Activated CD4-positive, CD25-positive, alpha-beta regulatory T cell treated with anti-CD3 and anti-CD28 coated beads, Interleukin-2, amount 50 U/mL, for 16 hours (primary cell): ENCODE measurements around the gene PSAP.

Experiments used
- DNase-seq: peaks from one replicate; pipeline ENCODE4 v3.0.0-alpha.2; 2020; ENCODE audit warnings: low read depth, low spot score

The PSAP gene

DNA sequence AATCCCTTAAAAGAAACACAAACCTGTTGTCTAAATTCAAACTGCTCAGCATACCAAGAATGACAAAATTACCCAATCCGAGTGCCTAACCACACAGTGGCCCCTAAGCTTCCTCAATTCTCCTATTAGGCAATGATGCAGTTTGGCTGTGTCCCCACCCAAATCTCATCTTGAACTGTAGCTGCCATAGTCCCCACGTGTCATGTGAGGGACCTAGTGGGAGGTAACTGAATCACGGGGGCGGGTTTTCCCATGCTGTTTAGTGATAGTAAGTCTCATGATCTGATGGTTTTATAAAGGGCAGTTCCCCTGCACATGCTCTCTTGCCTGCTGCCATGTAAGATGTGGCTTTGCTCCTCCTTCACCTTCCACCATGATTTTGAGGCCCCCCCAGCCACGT lies 21.9 kb downstream of the PSAP start:
- no peak for DNase-seq

DNA sequence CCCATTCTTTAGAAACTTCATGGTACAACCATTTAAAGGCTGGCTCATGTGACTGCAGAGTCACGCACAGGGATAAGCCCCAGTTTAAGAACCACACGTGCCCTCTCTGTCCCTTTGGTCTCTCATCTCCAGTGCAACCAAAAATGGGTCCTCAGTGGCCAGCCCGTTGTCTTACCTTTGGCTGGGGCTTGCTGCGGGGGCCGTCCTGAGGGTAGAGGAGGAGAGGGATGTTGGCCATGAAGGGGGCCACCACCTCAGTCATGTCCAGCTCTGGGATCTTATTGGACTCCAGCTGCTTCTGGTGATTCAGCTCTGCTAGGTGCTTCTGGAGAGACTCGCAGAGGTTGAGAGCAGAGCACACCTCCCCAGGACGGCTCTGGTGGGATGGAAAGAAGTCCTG lies 22.3 kb downstream of the PSAP start:
- DNase-seq, result no peak

DNA sequence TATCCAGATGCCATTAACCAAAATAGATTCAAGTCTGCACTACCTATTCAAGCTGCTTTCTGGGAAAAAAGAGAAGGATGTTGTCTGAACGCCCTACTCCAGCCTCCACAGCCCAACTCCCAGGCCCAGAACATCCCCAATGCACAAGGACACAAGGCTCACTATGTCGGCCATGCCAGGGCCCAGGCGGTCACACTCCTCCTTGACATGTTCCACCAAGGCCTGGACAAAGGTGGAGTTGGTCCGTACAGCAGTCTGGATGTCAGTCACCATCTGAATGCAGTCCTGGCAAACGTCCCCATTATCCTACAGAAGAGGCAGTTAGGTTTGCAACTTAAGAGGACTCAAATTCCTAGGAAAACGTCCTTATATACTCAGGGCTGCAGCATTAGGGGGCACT lies 23.2 kb downstream of the PSAP start:
- no peak for DNase-seq

DNA sequence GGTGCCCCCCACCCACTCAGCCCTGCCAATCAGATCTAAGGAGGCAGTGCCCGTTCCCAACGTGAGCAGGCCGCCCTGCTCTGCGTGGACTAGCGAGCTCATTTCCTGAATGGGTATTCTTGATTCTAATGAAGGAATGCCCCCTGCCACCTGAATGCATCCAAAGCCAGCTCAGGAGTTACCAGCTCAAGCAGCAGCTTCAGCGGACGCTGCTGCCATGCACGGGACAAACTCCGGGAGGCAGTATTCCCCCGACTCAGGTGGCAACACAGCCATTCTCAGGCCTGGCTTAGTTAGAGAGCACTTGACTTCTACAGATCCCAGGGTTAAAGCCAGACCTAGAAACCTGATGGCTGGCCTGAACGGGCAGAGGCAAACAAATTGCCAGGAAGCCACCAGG lies 25.8 kb downstream of the PSAP start:
- no peak for DNase-seq

DNA sequence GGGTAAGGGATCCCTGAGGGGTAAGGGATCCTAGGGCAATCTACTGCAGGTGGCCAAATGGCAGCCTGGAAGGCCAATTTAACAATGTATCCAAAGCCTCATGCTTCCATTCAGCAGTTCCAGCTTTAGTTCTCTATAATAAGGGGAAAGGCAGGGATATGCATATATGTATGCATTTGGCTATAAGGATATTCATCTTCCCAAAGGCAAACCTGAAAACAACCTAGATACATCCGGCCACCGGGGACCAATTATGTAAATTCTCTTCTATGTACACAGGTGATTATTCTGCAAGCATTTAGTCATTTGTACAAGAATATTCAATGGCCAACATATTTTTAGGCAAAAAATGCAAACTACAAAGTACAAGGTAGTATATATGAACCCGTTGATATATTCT lies 26.7 kb downstream of the PSAP start:
- no peak for DNase-seq

DNA sequence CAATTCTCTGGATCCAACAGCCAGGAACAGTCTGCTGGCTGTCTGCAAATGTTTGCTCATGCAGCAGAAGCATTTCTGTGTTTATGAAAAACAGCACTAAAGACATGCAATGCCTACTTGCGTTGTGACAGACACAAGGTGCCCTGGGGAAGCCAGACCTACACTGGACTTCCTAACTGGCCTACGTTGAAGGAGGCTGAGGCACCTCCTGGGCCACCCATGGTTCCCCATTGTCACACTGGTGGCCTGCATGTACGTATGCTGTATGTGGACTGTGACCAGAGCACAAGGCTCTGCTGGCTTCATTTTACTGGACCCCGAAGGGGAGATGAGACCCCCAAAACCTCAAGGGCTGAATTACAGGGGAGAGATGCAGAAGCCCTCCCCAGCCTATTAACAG lies 27.7 kb downstream of the PSAP start:
- no peak for DNase-seq

DNA sequence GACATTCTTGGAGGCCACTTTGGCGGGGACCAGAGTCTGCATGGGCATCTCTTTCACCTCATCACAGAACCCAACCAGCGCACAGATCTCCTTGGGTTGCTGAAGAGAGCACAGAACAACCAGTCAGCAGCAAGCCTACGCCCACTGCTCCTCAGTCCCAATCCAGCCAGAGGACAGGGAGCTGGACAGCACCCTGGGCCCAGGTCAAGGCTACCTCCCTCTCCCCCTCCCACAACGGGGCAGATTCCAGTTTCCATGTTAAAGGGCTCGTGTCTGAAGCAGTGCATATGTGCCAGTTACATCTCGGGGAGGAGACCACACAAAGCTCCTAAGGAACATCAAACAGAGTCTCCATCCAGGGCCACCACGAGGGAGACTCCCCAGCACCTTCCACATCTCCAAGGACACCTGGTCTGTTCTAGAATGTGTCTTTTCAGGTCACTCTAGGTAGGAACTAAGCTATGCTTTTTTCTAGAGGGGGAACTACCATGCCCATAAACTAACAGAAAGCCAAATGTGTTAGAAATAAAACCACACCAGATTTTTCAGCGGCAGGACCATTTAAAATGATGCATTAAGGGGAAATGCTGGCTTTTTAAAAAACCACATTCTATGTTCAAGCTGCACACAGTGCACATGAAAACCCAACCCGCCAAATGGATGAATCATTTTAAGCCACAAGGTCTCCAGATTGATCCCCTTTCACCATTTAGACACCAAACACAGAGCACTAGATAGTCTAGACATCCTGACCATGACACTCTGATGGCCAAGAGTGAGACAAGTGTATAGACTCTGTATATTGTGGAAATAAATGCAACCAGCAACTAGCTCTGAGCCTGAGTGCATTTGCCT lies 28.9 kb downstream of the PSAP start:
- no peak for DNase-seq

DNA sequence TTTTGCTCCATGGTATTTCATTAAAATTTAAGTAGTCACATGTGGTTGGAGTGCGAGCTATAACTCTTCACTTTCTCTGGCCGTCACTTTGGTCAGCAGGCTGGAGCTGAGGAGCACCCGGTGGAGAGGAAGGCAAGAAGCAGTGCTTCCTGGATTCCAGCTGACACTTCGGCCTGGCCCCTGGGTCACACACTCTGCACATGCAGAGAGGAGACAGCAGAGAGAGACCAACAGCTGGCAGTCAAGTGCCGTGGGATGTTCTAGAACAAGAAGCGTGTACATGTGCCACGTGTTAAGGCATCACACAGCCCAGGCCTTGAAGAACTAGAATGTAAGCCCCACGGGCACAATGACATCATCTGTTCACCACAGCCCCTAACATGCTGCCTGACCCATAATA lies 30.1 kb downstream of the PSAP start:
- no peak for DNase-seq

DNA sequence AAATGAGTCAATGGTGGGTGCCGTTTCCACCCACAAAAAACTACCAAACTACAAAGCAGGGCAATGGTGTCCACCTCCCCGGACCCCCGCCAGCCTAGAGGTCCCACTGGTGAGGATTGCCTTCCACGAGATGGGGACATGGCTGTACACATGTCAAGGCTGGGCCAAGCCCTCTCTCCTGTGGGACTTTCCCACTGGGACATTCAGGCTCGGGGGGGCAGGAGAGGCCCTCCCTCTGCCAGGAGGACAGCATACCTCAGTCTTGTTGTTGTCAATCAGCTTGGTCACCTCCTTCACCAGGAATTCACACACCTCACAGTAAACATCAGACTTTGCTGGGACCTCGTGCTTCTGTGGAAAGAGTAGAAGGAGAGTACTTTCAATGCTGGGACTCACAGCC lies 31.1 kb downstream of the PSAP start:
- DNase-seq, result no peak

DNA sequence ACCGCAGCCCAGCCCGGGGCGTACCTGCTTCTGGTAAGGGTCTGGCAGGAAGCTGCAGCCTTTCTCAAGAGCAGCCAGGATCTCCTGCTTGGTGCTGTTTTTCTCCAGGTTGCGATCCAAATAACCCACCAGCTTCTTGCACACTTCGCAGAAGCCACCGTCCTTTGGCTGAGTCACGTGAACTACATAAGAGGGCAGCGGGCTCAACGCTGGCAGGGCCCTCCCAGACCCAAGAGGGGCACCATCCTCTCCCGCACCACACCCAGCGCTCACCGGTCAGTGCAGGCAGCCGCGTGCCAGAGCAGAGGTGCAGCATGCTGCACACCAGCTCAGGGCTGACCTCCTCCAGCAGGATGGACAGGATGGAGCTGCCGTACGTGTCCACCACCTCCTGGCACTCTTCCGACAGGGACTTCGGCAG lies 31.6 kb downstream of the PSAP start:
- DNase-seq, result no peak

DNA sequence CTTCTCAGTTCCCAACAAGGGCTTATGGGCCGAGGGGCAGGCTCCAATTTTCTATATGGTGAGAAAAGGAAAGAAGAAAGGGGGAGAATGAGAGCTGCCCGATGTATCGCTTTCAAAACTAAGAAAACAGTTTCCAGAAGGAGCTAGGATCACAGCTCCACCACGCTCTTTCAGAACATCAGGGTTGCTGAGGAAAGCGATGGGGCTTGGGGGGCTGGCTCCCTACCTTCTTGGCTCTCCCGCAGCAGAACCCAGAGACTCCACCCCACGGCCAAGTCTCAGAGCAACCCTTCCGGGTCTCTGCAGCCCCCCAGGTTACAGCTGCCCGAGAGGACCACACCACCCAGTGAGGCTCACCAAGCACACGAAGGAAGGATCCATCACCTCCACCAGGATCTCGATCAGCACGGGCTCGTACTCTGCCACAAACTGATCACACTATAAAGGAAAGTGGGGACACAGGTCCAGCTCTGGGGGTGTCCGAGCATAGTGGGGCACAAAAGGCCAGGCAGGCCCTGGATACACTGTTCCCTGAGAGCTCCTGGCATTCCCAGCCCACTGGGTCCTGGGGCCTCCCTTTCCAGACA lies 32.3 kb downstream of the PSAP start:
- no peak for DNase-seq

DNA sequence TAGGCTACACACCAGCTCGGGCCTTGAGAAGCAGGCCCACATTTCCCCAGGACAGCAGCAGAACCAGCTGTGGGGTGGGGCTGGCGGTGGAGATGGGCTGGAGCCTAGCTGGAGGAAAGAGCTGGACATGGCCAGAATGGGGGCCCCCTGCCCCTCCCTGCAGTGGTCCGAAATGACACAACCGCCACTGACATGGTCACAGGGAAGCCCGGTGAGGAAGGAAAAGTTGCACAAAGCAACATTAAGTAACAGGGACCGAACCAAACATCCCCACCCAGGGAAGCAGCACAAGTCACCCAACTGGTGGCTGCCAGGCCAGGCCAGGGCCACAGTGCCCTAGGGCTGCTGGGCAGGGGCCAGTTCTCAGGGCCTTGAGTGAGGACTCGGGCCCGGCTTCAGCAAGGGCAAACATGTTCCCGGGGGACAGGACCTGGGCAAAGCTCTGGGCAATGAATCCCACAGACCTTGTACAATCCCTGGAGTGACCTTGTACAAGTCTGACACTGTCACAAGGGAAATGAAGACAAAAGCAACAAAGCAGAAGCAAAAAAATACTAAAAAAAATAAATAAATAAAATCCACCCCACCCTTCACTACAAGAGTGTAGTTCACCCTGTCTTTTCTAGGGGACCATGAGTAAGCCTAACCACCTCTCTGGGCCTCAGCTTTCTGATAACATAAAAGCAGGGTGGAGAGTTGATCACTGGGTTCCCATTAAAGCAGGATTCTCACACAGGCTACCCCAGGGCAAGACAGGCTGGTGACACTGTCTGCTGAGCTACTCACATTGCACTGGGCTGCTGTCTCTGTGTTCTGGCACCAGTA lies 33.0 kb downstream of the PSAP start:
- DNase-seq, result no peak

DNA sequence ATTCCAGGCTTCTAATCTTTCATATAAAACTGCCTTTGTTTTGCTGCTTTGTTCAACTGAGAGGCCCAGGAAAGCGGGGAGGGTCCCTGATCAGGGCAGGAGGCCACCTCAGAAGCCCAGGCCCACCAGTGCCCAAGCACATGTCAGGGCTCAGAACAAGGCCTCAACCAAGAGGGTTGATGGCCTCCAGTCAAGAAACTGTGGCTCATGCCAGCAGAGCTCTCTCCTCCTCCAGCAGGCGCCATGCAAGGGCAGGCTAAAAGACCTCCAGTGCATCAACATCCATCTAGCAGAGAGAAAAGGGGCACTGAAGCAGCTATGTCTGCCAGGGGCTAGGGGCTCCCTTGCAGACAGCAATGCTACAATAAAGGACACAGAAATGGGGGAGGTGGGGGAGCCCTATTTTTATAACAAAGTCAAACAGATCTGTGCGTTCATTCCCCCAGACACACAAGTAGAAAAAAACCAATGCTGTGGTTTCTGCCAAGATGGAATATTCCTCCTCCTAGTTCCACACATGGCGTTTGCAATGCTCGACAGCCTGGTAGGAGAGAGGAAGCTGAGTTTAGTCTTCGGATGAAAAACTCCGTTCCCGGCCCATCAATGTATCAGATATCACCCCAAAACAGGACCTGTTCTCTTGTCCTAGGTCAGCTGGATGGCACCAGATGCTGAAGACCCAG lies 34.0 kb downstream of the PSAP start:
- no peak for DNase-seq

DNA sequence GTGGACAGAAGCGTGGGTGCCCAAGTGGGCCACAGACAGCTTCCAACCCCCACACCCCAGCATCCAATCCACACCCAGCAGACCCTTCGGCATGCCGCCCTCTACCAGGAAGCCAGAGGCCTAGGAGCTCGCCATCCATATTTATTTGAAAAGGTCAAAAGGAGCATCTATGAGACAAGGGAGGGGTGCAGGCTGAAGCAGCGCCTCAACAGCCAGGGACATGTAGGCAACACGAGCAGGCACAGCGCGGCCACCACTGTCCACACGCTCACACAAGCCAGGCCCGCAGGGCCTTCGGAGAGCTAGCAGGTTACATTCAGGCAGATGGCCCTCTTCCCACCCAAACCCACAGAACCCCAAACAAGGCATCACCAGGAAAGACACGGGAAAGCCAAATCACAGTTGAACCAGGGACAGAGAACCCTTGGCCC lies 34.6 kb downstream of the PSAP start:
- DNase-seq, result no peak

DNA sequence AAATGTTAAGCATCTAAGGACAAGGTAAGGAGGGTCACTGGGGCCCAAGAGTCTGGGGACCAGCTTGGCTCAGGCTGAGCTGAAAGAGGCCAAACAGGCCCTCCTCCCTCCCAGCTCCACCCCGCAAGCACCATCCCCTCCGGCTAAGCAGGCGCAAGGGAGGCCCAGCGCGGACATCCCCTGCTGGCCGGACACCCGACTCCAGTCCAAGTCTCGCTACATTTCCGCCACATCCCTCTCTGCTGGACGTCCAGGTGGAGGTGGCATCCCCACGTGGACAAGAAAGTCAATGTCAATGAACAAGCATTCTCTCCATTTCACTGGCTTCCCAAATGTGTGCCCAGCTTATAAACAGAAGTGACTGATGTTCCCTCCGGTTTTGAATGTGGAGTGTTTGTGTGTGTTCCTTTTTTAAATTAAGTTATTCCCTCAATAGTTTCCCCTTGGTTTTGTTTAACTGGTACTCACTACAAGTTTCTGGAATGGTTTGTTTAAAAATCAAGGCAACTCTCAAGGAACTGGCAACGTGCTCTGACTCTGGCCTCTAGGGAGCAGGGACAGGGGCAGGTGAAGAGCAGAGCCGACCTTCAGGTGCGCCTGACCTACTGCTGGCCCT lies 35.4 kb downstream of the PSAP start:
- DNase-seq, result no peak

DNA sequence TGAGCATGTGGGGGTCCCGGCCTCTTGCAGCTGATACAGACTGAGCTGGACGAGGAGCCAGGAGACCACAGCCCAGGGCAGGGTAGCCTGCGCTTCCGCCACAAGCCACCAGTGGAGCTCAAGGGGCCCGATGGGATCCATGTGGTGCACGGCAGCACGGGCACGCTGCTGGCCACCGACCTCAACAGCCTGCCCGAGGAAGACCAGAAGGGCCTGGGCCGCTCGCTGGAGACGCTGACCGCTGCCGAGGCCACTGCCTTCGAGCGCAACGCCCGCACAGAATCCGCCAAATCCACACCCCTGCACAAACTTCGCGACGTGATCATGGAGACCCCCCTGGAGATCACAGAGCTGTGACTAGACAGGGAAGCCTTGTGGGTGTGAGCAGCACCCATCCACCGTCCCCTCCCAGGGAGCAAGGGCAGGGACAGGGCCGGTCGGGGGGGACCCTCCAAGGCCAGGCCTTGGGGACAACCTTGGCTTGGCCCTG lies 36.1 kb downstream of the PSAP start:
- no peak for DNase-seq

DNA sequence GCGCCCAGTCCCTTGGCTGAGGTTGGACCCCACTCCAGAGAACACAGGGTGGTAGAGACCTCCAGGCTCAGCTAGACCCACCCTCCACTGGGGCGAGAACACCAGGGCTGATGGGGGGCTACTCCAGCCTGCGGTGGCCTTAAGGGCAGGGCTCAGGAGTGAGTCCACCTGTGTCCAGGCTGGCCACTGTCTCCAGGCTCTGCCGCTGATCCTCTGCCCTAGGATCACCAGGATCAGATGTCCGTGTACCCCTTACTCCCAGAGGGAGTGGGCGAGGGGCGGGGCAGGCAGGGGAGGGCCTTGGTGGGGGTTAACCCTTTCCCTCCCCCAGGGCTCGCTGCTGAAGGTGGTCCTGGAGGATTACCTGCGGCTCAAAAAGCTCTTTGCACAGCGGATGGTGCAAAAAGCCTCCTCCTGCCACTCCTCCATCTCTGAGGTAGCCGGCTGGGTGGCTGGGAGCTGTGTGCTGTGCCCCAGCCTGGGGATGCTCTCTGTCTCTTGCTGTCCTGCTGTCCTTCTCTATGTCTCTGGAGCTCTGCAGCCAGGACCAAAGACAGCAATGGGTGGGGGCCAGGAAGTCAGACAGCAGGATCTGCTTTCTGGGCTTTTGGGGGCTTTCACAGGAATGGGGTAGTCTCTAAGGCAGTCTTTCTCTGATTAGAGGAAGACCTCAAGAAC lies 38.0 kb downstream of the PSAP start:
- no peak for DNase-seq

DNA sequence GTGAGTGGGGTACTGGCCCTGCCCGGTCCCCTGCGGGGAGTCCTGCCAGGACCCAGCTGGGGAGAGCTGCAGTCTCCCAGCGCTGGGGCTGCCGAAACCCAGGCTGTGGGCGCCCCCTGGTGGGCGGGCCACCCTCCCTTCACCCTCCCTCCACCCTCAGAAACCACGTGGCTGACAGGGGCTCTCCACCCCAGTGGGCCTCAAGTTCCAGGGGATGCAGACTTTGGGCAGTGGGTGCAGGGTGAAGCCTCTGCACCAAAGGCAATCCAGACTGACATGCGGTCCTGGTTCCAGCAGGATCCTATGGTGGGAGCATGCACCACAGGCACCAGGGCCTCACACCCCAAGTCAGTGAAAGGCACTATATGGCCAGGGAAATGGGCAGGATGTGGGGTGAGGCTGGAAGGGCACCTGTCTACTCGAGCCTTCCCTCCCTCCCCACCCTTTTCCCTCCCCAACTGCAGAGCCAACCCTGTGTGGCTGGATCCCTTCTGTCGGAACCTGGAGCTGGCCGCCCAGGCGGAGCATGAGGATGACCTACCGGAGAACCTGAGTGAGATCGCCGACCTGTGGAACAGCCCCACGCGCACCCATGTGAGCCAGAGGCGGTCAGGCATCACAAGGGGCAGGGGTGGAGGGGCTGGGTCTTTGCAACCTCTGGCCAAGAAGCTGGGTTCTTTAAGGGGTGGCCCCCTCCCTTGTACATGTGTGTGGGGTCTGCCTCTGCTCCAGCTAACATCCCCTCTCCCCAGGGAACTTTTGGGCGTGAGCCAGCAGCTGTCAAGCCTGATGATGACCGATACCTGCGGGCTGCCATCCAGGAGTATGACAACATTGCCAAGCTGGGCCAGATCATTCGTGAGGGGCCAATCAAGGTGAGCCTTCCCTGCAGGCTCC lies 38.8 kb downstream of the PSAP start:
- DNase-seq, result peak; percentile 61

DNA sequence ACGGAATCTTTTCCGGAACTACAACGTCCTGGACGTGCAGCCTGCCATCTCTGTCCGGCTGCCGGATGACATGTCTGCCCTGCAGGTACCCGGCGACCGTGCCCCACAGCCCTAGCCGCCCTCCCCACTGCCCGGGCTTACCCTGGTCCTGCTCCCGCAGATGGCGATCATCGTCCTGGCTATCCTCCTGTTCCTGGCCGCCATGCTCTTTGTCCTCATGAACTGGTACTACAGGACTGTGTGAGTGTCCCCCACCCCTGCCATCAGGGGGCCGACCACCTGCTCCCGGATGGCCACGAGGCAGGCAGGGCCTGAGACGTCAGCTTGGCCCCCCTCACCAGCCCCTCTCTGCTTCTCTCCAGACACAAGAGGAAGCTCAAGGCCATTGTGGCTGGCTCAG lies 39.7 kb downstream of the PSAP start:
- no peak for DNase-seq
